Non-pigmented ciliary epithelial cell (primary cell): Measurements from ENCODE around the gene ANKRD11.
"Not testable (repeated sequence)": the region's sequence is repeated elsewhere in the genome, so short reads cannot be mapped to it uniquely, and the experiment has no call there.

Source experiments
- DNase-seq: peaks from one replicate; pipeline ENCODE4 v3.0.0-alpha.2; 2010; ENCODE audit warnings: low read depth

ANKRD11 gene

DNA sequence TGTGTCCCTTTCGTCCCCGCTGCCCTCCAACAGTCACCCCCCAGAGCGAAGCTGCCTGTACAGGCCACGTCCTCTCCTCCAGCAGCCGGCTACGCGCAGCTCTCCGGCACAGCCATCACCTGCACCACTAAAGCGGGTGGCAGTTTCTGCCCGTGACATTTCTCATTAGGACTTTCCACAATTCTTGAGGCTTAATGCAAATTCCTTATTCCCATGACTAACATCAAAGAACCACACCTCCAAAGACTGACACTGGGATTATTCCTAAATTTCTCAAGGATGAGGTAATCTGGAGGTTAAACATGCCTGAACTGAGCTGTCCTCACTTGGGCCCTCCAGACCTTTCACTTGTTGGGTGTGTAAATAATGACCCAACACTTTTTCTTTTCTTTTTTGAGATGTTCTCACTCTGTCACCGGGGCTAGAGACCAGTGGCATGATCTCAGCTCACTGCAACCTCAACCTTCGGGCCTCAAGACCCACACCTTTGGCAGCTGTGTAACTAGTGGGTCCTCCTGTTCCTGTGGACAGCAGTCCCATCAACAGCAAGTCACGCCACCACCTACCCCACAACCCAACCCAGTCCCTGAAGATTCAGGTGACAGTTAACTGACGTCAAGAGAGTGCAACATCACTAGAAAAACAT, 11.7 kb downstream of the ANKRD11 start:
- no peak for DNase-seq

- DNase-seq, result no peak
Measured at GRCh38 chr16:89476811-89477261, 13.5 kb downstream of the ANKRD11 start.

GRCh38 chr16:89476379-89476778, 14.0 kb downstream of the ANKRD11 start:
- DNase-seq, result no peak

GRCh38 chr16:89475144-89475543, 15.2 kb downstream of the ANKRD11 start:
- no peak for DNase-seq

- DNase-seq, result no peak
Measured at GRCh38 chr16:89473791-89474414, 16.5 kb downstream of the ANKRD11 start.

- DNase-seq, result no peak
Measured at GRCh38 chr16:89473136-89473712, 17.1 kb downstream of the ANKRD11 start.

DNA sequence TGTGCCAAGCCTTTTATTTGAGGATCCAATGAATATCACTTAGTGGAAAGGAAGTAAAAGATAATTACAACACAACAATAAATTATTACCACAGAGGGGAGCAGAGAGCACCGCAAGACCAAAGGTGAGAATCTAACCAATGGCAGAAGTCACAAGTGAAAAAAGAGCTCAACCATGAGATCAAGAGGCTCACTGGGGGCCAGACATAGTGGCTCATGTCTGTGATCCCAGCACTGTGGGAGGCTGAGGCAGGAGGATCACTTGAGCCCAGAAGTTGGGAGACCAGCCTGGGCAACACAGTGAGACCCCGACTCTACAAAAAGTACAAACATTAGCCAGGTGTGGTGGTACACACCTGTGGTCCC, 17.7 kb downstream of the ANKRD11 start:
- DNase-seq, result no peak

DNA sequence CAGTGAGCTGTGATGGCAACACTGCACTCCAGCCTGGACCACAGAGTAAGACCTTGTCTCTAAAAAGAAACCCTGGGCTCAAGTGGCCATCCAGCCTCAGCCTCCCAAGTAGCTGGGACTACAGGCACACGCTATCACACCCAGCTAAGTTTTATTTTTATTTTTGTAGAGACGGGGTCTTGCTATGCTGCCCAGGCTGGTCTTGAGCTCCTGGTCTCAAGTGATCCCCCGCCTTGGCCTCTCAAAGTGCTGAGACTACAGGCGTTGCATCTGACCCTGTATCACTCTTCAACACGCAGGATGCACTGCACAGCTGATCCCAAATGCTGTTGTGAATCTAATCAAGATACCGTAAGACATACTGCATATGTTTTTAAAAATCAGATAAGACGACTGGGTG, 23.0 kb downstream of the ANKRD11 start:
- no peak for DNase-seq

- no peak for DNase-seq
Measured at GRCh38 chr16:89466920-89467319, 23.4 kb downstream of the ANKRD11 start.

DNA sequence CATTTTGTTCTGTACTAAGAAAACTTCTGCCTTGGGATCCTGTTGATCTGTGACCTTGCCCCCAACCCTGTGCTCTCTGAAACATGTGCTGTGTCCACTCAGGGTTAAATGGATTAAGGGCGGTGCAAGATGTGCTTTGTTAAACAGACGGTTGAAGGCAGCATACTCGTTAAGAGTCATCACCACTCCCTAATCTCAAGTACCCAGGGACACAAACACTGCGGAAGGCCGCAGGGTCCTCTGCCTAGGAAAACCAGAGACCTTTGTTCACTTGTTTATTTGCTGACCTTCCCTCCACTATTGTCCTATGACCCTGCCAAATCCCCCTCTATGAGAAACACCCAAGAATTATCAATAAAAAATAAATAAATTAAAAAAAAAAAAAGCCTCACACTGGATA, 27.0 kb downstream of the ANKRD11 start:
- not testable (repeated sequence) for DNase-seq

DNA sequence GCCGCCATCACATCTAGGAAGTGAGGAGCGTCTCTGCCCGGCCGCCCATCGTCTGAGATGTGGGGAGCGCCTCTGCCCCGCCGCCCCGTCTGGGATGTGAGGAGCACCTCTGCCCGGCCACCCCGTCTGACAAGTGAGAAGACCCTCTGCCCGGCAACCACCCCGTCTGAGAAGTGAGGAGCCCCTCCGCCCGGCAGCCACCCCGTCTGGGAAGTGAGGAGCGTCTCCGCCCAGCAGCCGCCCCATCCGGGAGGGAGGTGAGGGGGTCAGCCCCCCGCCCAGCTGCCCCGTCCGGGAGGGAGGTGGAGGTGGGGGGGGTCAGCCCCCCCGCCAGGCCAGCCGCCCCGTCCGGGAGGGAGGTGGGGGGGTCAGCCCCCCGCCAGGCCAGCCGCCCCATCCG, 27.7 kb downstream of the ANKRD11 start:
- not testable (repeated sequence) for DNase-seq

DNA sequence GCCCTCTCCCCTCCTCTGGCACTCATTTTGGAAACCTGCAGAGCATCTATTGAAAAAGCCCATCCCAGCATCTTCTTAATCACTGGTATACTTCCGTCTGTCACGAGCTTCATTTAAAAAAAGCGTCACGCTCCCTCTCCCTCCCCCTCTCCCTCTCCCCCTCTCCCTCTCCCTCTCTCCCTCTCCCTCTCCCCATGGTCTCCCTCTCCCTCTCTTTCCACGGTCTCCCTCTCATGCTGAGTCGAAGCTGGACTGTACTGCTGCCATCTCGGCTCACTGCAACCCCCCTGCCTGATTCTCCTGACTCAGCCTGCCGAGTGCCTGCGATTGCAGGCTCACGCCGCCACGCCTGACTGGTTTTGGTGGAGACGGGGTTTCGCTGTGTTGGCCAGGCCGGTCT, 28.5 kb downstream of the ANKRD11 start:
- DNase-seq, result not testable (repeated sequence)

DNA sequence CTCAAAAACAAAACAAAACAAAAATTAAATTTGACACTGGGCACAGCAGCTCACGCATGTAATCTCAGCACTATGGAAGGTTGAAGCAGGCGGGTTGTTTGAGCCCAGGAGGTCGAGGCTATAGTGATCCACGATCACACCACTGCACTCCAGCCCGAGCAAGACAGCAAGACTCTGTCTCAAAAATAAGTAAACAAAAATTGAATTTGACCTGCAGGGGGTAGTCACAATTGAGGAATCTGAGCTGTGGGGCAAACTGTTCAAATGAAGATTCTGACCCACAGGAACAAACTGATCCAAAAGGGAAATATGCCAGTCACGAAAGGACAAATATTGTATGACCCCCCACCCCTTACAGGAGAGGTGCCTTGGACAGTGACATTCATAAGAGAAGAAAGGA, 29.8 kb downstream of the ANKRD11 start:
- DNase-seq, result no peak

DNA sequence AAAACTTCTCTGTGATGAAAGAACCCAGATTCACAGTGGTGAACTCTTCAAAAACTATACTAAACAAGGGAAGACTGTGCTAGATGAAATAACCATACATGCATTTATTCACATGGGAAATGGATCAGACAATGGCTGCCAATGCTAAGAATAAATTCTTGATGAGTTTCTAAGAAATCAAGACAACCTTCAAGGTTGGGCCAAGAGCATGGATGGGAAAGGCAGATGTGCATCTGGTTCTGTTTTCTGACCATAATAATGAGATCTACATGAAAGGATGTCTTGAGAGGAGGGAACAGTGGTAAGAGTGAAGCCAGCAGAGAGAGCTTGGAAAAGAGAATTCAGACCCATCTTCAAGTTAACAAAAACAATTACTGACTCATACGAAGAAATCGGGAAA, 31.4 kb downstream of the ANKRD11 start:
- no peak for DNase-seq

DNA sequence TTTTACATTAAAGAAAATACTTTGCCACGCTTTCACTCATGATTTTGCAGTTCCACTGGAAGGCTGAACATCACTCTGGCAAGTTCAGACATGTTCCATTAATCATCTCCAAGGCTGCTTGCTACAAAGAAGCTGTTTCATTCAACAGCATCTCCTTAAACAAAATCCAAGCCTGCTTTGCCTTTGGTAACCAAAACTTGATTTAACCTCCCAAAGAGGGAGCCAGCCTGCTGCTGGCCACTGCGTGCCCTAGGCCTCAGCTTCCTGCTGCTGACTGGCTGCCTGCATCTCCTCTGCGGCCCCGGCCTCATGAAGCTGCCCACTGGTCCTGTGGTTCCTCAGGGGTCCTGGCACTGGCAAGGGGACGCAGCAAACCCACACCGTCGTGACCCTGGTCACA, 31.8 kb downstream of the ANKRD11 start:
- no peak for DNase-seq

DNA sequence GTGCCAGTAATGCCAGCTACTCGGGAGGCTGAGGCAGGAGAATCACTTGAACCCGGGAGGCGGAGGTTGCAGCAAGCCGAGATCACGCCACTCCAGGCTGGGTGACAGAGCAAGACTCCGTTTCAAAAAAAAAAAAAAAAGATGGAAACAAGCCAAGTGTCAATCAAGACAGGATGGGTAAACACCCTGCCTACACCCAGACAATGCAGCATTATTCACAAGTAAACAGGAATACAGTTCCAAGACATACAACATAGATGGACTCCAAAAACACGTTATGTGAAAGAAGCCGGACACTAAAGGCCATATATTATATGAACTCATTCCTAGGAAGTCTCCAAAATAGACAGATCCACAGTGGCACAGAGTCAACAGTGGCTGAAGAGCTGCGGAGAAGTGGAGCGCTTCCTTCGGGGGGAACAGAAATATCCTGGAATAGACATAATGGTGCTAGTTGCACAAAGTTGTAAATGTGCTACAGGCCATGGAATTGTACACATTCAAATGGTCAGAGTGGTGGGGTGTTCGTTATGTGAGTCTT, 33.9 kb downstream of the ANKRD11 start:
- DNase-seq, result no peak

- DNase-seq, result no peak
Measured at GRCh38 chr16:89455692-89456091, 34.7 kb downstream of the ANKRD11 start.

DNA sequence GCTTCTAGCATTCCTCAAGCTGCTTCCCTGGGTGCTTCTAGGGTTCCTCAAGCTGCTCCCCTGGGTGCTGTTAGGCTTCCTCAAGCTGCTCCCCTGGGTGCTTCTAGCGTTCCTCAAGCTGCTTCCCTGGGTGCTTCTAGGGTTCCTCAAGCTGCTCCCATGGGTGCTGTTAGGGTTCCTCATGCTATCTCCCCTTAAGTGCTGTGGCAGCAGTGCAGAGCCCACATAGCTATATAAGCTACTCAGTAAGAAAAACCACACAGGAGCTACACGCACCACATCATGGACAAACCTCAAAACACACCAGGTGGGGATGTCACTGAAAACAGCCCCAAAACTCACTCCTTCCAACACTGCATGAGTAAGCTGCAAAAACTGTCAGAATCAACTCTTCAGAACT, 35.2 kb downstream of the ANKRD11 start:
- no peak for DNase-seq

DNA sequence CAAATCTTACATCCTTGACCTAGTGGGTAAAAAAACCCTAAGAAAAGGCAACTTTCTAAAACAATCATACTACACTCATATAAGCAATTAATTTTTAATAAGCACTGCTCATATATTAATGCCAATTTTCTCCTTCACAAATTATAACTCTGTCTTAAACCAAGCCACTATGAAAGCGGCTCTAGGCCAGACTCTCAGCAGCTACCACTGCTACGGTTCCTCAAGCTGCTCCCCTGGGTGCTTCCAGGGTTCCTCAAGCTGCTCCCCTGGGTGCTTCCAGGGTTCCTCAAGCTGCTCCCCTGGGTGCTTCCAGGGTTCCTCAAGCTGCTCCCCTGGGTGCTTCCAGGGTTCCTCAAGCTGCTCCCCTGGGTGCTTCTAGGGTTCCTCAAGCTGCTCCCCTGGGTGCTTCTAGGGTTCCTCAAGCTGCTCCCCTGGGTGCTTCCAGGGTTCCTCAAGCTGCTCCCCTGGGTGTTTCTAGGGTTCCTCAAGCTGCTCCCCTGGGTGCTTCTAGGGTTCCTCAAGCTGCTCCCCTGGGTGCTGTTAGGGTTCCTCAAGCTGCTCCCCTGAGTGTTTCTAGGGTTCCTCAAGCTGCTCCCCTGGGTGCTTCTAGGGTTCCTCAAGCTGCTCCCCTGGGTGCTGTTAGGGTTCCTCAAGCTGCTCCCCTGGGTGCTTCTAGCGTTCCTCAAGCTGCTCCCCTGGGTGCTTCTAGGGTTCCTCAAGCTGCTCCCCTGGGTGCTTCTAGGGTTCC, 35.8 kb downstream of the ANKRD11 start:
- not testable (repeated sequence) for DNase-seq

DNA sequence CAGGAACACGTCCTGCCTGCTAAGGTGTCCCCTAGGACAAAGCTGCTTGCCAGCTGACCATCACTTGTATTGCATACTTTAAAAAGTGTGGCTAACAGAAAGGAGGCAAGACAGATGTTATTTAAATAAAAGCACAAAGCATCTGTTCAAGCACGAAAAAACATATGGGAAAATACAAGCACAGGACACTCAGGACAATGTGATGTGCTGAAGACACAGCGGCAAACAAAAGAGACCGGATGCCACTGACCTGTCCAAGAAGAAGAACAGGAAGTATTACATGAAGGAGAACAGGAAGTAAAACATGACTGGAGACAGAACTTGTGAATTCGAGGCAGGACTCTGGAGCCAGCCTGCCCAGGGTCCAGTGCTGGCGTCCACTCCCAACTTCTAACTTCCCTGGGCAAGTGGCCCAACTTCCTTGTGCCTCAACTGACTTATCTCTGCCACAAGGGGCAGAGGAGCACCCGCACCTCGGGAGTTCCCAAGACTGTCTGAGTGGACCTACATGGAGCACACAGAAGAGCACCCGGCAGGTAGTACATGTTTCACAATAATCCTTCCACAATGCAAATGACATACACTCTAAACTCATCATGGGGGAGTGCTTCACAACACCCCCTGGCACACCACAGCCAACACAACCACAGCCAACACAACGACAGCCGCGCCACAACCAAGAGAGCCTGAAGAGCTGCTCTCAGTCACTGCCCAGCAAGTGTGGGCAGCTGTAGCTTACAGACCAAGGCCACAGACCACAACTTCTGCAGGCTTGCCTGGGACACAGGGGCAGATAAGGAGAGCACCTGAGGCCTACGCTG, 36.6 kb downstream of the ANKRD11 start:
- DNase-seq, result no peak

DNA sequence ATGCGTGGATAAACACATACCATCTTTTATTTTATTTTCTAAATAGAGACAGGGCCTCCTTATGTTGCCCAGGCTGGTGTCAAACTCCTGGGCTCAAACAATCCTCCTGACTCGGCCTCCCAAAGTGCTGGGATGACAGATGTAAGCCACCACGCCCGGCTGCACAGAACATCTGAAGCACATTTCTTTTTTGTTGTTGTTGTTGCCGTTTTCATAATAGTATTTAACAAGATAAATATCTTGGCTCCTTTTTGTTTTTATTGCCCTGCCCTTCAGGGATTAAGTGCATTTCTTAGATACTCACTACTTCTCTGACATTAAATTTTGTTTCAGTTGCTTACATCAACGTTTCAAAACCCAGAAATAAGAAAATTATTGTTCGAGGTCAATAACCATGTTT, 37.4 kb downstream of the ANKRD11 start:
- DNase-seq, result no peak

DNA sequence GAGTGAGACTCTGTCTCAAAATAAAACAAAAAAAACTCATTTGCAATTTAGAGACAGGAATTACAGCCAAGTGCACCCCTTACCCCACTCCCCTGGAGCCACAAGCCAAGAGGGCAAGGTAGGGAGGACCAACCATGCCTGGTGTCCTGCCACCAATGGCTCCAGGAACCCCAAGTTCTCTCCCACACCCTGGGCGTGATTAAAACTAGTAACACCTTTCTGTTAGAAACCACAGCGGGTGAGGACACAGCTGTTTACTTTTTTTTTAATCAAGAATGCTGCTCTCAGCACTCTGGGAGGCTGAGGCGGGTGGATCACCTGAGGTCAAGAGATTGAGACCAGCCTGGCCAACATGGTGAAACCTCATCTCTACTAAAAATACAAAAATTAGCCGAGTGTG, 38.1 kb downstream of the ANKRD11 start:
- DNase-seq, result no peak
